Lower lobe of right lung (tissue), 2 donors: ENCODE measurements around the gene DENND6B. TPM values are rescaled to one million over a fixed set of nuclear protein-coding genes. Genes with fewer than 3 reads are reported as not detected.

Source experiments
- ATAC-seq, 2 donors: fragments of 200-7000 bp; cut with Tn5 transposase; one replicate each; pipeline ENCODE4 v1.9.1; 2020 to 2022; ENCODE audit warnings: mild to moderate bottlenecking in 2 of 2, moderate library complexity in 2 of 2
- DNase-seq: peaks from one replicate; pipeline ENCODE4 v3.0.0-alpha.2; 2020
- H3K27ac ChIP-seq: fragments of 200-600 bp; one replicate; pipeline ENCODE4 v1.8.0; 2022
- H3K27me3 ChIP-seq: fragments of 200-600 bp; one replicate; pipeline ENCODE4 v1.8.0; 2022; ENCODE audit warnings: low read depth
- H3K36me3 ChIP-seq: fragments of 200-600 bp; one replicate; pipeline ENCODE4 v1.8.0; 2022; ENCODE audit warnings: mild to moderate bottlenecking
- H3K4me1 ChIP-seq: fragments of 200-600 bp; one replicate; pipeline ENCODE4 v1.8.0; 2022
- H3K4me3 ChIP-seq: fragments of 200-600 bp; one replicate; pipeline ENCODE4 v1.8.0; 2022; ENCODE audit warnings: mild to moderate bottlenecking
- H3K9me3 ChIP-seq: fragments of 200-600 bp; one replicate; pipeline ENCODE4 v1.8.0; 2022
- intact Hi-C: fragments of 100-400 bp; cut with DNase I; formaldehyde crosslinking; loops from one replicate; pipeline ENCODE4 v1.11.0; 2022
- total RNA-seq: library from RNA; stranded (reverse); fragmentation: NEBNext Ultra II Directional; extraction: Animal tissue kit (Norgen Biotek cat#: 25700); gene quantifications from one replicate; pipeline ENCODE4 v1.2.1, GENCODE V29; 2021
- TF ChIP-seq, protein P1 (sequence below): fragments of 200-600 bp; IDR thresholded peaks from one replicate; pipeline ENCODE4 v1.8.0; 2022; ENCODE audit warnings: antibody characterized with exemption, mild to moderate bottlenecking
- donor health status: DM: no; HTN: yes; CAD: no; lungs with severe emphysema.

The DENND6B gene
- total RNA-seq, 1 donor from 2014 or later = 14.4 TPM

DNA sequence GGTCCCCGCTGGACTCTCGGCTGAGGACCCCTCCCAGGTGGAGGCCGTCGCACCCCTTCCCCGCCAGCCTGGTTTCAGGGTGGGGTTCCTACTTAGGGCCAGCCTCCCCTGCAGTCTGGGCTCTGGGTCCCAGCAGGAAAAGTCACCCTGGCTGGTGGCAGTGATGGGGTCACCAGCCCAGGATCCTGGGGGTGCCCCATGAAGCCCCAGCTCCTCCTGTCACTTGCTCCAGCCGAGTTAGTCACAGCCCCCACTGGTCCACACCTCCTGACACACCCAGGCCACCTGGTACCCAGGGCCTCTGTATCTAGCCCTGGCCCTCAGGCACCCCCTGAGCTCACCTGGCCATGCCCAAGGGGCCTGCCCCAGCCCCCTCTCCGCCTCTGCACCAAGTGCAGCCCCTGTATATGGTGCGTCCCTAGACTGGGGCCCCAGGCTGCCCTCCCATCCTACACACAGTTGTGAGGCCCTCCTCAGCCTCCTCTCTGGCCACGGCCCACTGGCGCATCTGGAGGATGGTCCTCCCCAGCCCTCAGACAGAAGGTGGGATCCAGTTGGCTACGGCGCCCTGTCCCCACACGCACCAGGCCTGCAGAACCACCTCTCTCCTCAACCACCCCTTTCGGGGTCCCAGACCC lies 26.1 kb downstream of the DENND6B start:
- Histone ChIP-seq H3K36me3 (peaks cover 4% of the 10 kb centered on the region), H3K4me3 (peak overlapping the region; percentile 49), H3K27me3 (no peaks in the 10 kb centered on the region), H3K27ac (peak overlapping the region; percentile 93), H3K9me3 (no peaks in the 10 kb centered on the region), H3K4me1 (peaks cover 97% of the 10 kb centered on the region)
- TF ChIP-seq, protein P1, sequence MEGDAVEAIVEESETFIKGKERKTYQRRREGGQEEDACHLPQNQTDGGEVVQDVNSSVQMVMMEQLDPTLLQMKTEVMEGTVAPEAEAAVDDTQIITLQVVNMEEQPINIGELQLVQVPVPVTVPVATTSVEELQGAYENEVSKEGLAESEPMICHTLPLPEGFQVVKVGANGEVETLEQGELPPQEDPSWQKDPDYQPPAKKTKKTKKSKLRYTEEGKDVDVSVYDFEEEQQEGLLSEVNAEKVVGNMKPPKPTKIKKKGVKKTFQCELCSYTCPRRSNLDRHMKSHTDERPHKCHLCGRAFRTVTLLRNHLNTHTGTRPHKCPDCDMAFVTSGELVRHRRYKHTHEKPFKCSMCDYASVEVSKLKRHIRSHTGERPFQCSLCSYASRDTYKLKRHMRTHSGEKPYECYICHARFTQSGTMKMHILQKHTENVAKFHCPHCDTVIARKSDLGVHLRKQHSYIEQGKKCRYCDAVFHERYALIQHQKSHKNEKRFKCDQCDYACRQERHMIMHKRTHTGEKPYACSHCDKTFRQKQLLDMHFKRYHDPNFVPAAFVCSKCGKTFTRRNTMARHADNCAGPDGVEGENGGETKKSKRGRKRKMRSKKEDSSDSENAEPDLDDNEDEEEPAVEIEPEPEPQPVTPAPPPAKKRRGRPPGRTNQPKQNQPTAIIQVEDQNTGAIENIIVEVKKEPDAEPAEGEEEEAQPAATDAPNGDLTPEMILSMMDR = no peak
- DNase-seq = no peak
- intact Hi-C loops = no loop called here
- no peak for ATAC-seq

DNA sequence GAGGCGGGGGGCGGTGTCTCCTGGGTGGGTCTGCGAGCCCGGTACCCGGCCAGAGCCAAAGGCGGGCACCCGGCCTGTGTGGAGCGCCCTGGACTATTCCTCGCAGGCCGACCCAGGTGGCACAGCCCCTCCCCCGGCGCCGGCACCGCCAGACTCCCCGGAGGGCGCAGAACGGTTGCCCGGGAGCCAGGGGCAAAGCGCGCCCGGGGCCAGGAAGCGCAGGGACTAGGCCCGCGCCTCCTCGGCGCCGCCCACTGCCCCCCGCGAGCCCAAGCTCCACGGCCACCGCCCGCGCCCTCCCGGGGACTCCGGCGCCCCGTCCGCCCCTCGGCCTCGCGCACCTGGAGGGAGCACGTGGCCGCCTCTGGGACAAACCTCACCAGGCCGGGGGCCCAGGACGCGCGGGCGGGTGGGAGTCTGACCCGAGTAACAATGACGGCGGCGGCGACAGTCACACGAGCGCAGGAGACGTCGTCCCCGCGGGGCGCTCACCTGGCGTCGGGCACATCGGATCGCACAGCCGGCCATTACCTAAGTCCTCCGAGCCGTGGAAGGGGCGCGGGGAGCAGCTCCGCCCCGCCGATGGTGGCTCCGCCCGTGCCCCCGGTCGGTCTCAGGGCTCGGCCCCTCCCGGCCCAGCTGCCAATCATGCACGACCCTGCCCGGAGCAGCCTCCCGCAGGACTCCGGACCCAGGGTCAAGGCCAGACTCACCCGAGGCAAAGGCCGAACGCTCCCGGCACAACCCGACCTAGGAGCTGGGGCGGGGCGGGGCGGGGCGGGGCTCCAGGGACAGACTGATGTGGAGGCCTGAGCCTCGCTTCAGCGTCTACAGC lies 26.8 kb downstream of the DENND6B start:
- TF ChIP-seq, protein P1 = no peak
- ATAC-seq (no peak), DNase-seq (no peak)
- H3K27ac ChIP-seq = peak overlapping the region; percentile 93
- H3K4me3 ChIP-seq = peak overlapping the region; percentile 49
- no peaks in the 10 kb centered on the region for H3K27me3 ChIP-seq
- intact Hi-C loops = no loop called here
- H3K4me1 ChIP-seq = peaks cover 97% of the 10 kb centered on the region
- H3K36me3 ChIP-seq = peaks cover 4% of the 10 kb centered on the region
- H3K9me3 ChIP-seq = no peaks in the 10 kb centered on the region

DNA sequence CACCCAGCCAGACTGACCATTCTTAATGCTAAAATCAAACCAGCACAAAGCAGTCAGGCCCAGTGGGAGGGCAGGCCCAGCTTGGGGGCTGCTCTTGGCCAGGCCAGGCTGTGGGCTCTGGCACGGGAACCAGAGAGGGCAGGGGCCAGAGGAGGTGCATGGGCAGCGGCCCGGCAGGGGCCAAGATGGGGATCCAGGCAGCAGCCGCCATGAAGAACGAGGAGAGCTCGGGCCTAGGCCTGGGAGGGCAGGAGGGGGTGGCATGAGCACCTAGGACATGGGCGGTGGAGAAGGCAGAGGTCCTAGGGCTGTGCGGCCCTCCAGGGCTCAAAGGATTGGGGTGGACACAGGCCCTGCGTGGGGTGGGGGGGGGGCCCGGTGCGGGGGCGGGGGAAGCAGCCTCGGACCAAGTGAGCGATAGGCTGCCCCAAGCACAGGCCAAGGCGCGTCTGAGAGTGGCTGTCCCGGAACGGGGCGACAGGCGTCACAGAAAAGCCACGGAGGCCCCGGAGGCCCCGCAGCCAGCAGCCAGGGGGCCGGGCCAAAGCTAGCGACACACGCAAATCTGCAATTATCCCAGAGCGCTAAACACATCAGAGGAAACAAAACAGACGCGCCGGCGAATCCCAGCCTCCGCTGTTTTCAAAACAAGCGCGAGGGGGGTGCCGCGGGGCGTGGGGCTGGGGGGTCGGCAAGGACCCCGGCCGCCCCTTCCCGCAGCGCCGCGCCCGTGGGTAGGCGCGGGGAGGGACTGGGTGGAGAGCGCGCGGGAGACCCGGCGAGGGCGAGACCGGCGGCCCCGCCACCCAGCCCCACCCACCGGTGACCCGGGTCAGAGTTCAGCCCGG lies 27.7 kb downstream of the DENND6B start:
- no peaks in the 10 kb centered on the region for H3K9me3 ChIP-seq
- H3K27ac ChIP-seq = peak overlapping the region; percentile 93
- ATAC-seq = no peak
- TF ChIP-seq, protein P1 = no peak
- H3K4me3 ChIP-seq = peak overlapping the region; percentile 49
- peaks cover 4% of the 10 kb centered on the region for H3K36me3 ChIP-seq
- H3K4me1 ChIP-seq = peaks cover 97% of the 10 kb centered on the region
- no peaks in the 10 kb centered on the region for H3K27me3 ChIP-seq
- intact Hi-C loops = no loop called here
- DNase-seq = no peak

DNA sequence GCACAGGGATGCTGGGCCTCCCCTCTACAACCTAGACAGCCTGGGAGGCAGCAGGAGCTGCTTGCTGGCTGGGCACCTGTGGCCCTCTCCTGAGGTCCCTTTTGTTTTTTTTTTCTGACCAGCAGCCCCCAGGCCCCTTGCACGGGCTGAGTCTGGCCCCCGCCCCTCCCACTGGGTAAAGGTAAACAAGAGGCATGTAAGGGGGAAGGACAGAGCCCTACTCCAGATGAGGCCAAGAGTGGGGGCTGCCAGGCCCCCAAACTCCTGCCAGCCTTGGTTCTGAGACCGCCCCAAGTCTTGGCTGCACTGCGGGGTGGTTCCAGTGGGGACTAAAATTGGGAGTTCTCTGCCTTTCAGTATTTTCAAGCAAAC lies 28.6 kb downstream of the DENND6B start:
- peak overlapping the region; percentile 93 for H3K27ac ChIP-seq
- H3K36me3 ChIP-seq = peaks cover 2% of the 10 kb centered on the region
- H3K9me3 ChIP-seq = no peaks in the 10 kb centered on the region
- no peak for DNase-seq
- TF ChIP-seq, protein P1 = no peak
- H3K27me3 ChIP-seq = no peaks in the 10 kb centered on the region
- H3K4me1 ChIP-seq = peaks cover 97% of the 10 kb centered on the region
- no peak overlapping the region for H3K4me3 ChIP-seq
- no peak for ATAC-seq
- intact Hi-C loops = no loop called here

DNA sequence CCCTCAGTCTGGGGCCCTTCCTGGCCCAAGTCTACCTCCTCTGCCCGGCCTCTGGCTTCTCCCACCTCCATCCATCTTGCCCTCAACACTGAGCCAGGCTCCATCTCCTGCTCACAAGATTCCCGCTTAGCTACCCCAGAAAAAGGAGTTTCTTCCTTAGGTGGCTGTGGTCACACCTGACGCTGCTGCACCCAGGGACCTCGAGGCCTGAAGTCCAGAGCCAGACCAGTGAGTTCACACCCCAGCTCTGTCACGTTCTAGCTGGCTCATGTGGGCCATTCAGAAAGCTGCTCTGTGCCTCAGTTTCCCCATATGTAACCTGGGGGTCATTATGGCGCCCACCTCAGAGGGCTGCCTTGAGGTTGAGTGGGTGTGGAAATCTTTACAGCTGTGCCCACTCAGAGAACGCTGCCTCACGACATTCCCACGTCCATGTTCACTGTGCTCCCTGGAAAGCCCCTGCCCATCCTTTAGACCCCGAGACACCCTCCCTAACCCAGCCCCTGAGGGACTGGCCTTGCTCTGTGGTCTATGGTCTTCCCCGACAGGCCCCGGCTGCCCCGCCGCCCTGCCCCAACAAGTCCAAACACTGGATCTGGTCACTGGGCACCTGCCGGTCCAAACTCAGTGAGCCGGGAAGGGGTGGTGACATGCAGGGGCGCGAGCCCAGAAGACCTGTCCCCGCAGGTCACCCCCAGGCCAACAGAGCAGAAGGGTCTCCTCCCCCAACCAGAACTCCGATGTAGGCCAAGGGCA lies 29.1 kb downstream of the DENND6B start:
- Histone ChIP-seq H3K4me1 (peaks cover 97% of the 10 kb centered on the region), H3K9me3 (no peaks in the 10 kb centered on the region), H3K27me3 (no peaks in the 10 kb centered on the region), H3K27ac (peak overlapping the region; percentile 62), H3K4me3 (no peak overlapping the region), H3K36me3 (no peaks in the 10 kb centered on the region)
- DNase-seq = no peak
- TF ChIP-seq, protein P1 = no peak
- intact Hi-C loops = no loop called here
- no peak for ATAC-seq
